WERI-Rb-1 (cell line): ENCODE results near the gene RNPEP.
A peak's percentile ranks its signal among the peaks of the same experiment; 100 is the strongest.

Experiments
- DNase-seq: peaks from one replicate; pipeline ENCODE4 v3.0.0-alpha.2; 2020
- H3K27ac ChIP-seq: fragments of 250-450 bp; sonication (Bioruptor Pico); 2 replicates; pipeline ENCODE4 v1.5.1; 2020; ENCODE audit warnings: mild to moderate bottlenecking, moderate library complexity
- H3K27me3 ChIP-seq: fragments of 250-450 bp; sonication (Bioruptor Pico); 2 replicates; pipeline ENCODE4 v1.5.1; 2021; ENCODE audit warnings: mild to moderate bottlenecking, low read depth, moderate library complexity; ENCODE audit not compliant: insufficient read depth, severe bottlenecking
- H3K36me3 ChIP-seq: fragments of 250-450 bp; sonication (Bioruptor Pico); 2 replicates; pipeline ENCODE4 v1.5.1; 2020; ENCODE audit warnings: mild to moderate bottlenecking, moderate library complexity
- H3K4me3 ChIP-seq: 2 replicates; pipeline ENCODE4 v1.5.1; 2011; ENCODE audit warnings: low read depth, mild to moderate bottlenecking, control low read depth, low read length
- H3K9me3 ChIP-seq: fragments of 250-450 bp; sonication (Bioruptor Pico); 2 replicates; pipeline ENCODE4 v1.5.1; 2021; ENCODE audit warnings: mild to moderate bottlenecking, moderate library complexity; ENCODE audit not compliant: severe bottlenecking
- TF ChIP-seq, protein P1 (sequence below): IDR thresholded peaks from 2 replicates; pipeline ENCODE4 v1.5.1; 2011; ENCODE audit warnings: low read depth, mild to moderate bottlenecking, control low read depth, inconsistent platforms, low read length

Gene RNPEP

DNA sequence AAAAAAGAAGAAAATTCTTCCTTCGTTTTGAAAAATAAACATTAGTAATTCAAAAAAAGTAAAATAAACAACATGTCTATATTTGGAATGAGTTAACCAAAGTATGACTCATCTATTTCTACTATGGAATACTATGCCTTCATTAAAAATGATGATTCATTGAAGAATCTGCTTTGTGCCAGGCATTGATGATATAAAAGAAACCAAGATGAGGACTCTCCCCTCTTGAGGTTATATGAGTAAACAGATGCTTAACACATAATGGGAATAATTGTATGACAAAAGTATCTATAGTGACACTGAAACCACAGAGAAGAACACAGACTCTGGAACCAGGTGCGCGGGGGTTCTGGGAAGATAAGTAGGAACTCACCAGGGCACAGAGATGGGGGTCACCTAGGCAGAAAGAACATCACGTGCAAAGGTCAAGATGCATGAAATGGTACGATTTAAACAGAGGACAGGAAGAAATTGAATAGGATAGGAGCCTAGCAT lies 46.8 kb downstream of the RNPEP start:
- Histone ChIP-seq H3K27me3 (no peaks in the 10 kb centered on the region), H3K9me3 (no peaks in the 10 kb centered on the region), H3K27ac (no peak overlapping the region), H3K36me3 (no peaks in the 10 kb centered on the region), H3K4me3 (no peak overlapping the region)
- TF ChIP-seq, protein P1, sequence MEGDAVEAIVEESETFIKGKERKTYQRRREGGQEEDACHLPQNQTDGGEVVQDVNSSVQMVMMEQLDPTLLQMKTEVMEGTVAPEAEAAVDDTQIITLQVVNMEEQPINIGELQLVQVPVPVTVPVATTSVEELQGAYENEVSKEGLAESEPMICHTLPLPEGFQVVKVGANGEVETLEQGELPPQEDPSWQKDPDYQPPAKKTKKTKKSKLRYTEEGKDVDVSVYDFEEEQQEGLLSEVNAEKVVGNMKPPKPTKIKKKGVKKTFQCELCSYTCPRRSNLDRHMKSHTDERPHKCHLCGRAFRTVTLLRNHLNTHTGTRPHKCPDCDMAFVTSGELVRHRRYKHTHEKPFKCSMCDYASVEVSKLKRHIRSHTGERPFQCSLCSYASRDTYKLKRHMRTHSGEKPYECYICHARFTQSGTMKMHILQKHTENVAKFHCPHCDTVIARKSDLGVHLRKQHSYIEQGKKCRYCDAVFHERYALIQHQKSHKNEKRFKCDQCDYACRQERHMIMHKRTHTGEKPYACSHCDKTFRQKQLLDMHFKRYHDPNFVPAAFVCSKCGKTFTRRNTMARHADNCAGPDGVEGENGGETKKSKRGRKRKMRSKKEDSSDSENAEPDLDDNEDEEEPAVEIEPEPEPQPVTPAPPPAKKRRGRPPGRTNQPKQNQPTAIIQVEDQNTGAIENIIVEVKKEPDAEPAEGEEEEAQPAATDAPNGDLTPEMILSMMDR: no peak
- DNase-seq: no peak

- Histone ChIP-seq H3K4me3 (no peak overlapping the region), H3K27ac (no peak overlapping the region)
- TF ChIP-seq, protein P1: no peak
Measured at GRCh38 chr1:202029727-202030126, 47.3 kb downstream of the RNPEP start.

DNA sequence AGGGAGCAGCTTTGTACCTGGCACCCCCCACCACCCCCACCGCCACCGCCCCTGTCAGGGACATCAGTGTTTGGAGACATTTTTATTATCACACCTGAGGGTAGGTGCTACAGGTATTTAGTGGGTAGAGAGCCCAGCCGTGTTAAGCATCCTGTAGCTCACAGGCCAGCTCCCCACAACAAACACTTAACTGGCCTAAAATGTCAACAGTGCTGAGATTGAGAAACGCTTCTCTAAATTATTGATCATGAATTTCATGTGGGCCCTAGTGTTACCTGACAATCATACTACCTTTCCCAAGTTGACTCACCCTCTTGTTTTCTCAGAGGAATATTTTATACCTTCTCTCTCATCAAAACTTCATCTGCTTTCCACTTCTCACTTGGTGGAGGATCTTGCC lies 49.3 kb downstream of the RNPEP start:
- DNase-seq: no peak
- TF ChIP-seq, protein P1: no peak
- no peaks in the 10 kb centered on the region for H3K27me3 ChIP-seq
- H3K9me3 ChIP-seq: no peaks in the 10 kb centered on the region
- no peak overlapping the region for H3K4me3 ChIP-seq
- H3K27ac ChIP-seq: no peak overlapping the region
- no peaks in the 10 kb centered on the region for H3K36me3 ChIP-seq

More at GRCh38 chr1:202029727-202030126, 47.3 kb downstream of the RNPEP start:
- Histone ChIP-seq H3K36me3 (no peaks in the 10 kb centered on the region), H3K27me3 (no peaks in the 10 kb centered on the region), H3K9me3 (no peaks in the 10 kb centered on the region)
- DNase-seq: no peak

GRCh38 chr1:202034149-202034682 lies 51.8 kb downstream of the RNPEP start:
- no peaks in the 10 kb centered on the region for H3K36me3 ChIP-seq
- no peak overlapping the region for H3K4me3 ChIP-seq
- H3K9me3 ChIP-seq: no peaks in the 10 kb centered on the region
- no peaks in the 10 kb centered on the region for H3K27me3 ChIP-seq
- DNase-seq: no peak
- TF ChIP-seq, protein P1: no peak
- H3K27ac ChIP-seq: peak overlapping the region; percentile 46

DNA sequence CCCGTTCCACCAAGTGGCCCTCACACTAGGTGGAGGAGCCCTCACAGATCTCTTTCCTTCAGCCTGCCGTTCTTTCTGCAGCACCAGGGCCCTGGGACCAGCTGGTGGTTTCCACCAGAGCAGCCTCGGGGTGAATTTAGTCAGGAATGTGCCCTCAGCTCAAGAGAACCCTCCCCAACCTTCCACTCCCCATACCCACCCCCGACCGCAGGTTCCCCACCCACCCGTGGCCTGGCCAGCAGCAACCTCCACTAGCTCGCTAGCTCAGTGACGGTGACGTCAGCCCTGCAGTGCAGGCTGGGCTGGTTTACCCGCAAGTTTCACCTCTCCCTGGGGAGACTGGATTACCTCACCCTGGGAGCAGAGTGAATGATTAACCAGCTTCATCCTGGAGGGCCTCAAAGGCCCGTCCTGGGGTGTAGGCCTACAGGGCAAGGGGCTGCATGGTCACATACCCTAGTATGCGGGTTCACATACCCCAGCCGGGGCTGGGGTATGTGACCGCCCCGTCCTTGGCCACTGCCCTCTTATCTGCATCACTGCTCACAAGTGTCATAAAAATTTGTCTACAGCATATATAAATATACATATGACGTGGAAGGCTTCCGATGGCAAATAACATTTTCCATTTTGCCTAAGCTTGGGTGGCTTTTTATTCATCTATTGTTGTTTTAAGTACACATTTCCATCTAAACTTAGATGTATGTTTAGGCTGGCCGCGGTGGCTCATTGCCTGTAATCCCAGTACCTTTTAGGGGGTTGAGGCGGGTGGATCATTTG lies 52.4 kb downstream of the RNPEP start:
- no peak overlapping the region for H3K4me3 ChIP-seq
- no peaks in the 10 kb centered on the region for H3K27me3 ChIP-seq
- TF ChIP-seq, protein P1: no peak
- H3K9me3 ChIP-seq: no peaks in the 10 kb centered on the region
- H3K27ac ChIP-seq: peak overlapping the region; percentile 46
- no peaks in the 10 kb centered on the region for H3K36me3 ChIP-seq
- DNase-seq: peak; percentile 96
